HG02623 (cell line): ENCODE results near the gene ADAM30.

Source experiments
- ATAC-seq: cut with Tn5 transposase; IDR thresholded peaks from one replicate; pipeline ENCODE4 v1.9.1; 2021; ENCODE audit warnings: moderate library complexity; ENCODE audit not compliant: unreplicated experiment

ADAM30 gene

DNA sequence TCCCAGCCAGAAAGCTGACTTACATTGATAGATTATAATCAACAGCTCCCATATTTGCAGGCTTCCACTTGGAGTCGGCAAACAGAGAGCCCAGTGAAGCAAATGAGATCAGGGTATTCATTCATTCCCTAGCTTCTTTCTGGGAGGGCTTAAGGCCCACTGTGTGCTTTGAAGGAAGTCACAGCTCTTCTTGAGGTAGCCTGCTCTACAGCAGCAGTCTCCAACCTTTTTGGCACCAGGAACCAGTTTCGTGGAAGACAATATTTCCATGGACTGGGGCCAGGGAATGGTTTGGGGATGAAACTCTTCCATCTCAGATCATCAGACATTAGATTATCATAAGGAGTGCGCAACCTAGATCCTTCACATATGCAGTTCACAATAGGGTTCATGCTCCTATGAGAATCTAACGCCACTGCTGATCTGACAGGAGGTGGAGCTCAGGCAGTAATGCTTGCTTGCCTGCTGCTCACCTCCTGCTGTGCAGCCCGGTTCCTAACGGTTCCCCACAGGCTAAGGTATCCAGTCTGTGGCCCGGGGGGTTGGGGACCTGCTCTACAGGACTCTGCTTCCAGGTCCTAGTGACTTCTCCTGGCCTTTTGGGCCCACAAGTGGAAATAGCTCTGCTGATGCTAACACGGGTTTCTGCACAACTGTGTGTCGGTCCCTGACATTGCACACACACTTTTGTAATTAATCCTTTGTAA, 13.7 kb upstream of the ADAM30 start:
- no peak for ATAC-seq

DNA sequence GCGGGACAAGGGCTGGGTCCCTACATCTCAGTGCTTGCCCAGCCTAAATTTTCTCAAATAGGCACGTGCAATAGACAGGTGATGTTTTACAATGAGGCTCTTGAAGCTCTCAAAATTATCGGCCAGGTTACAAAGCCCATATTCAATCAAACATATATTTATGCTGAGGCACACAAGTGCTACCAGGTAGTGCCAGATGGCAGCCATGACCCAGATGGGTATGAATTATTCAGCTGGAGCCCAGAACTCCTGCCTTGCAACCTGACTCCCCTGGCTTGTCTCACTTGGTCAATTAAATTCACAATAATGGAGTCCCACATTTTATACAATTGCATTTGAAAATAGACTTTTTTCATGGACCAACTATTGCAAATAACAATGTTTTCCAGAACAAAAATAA, 12.3 kb upstream of the ADAM30 start:
- ATAC-seq: no peak

DNA sequence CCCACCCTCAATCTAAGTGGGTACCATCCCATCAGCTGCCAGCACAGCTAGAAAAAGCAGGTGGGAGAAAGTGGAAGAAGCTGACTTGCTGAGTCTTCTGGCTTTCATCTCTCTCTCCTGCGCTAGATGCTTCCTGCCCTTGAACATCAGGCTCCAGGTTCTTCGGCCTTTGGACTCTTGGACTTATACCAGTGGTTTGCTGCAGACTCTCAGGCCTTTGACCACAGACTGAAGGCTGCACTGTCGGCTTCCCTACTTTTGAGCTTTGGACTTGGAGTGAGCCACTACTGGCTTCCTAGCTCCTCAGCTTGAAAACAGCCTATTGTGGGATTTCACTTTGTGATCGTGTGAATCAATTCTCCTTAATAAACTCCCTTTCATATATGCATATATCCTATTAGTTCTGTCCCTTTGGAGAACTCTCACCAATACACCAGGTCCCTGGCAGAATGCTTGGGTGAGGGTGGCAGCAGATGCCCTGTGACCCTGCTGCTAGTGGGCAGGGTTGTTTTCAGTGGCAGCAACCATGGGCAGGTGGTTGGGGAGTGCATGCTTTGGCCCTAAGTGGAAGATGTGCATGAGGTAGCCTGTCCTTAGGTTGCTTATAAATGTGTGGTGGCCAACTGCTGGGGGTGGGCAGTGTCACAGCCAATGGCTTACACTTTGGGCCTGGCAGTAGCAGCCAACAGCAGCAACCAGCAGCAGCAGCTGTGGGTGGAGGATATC, 10.8 kb upstream of the ADAM30 start:
- ATAC-seq: no peak

DNA sequence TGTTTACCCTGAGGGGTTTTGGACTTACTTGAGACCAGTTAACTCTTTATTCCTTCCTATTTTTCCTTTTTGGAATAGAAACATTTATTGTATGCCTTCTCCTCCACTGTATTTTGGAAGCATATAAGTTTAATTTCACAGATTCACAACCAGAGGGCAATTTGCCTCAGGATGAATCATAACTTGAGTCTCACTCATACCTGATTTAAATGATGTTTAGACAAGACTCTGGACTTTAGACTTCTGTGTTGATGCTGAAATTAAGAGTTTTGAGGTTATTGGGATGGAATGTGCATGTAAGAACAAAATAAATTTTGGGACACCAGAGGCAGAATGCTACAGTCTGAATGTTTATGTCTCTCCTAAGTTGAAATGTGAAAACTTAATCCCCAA, 7.1 kb upstream of the ADAM30 start:
- ATAC-seq: no peak

DNA sequence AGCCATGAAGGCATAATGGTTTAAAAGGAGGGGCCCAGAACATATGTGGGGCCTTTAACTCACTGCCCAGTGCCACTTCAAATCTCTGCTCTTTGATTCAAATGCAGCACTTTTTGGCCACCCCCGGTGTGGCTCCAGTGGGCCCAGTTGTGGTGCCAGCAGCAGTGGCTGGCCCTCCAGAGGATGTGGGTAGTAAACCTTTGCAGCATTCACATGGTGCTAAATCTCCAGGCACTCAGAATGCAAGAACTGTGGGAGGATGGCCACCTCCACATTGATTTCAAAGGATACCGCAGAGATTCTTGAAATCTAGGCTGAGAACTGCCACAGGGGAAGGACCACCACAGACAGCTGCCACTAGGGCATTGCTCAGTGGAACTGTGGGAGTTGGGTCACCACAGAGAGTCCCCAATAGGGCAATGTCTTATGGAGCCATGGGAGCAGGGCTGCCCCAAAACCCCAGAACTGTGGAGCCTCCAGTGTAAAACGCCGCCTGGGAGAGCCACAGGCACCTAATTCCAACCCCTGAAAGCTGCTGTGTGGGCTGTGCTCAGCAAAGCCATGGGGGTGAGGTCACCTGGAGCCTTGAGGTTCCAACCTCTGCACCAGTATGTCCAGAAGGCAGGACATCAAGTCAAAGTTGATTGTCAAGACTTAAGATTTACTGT, 6.6 kb upstream of the ADAM30 start:
- no peak for ATAC-seq

DNA sequence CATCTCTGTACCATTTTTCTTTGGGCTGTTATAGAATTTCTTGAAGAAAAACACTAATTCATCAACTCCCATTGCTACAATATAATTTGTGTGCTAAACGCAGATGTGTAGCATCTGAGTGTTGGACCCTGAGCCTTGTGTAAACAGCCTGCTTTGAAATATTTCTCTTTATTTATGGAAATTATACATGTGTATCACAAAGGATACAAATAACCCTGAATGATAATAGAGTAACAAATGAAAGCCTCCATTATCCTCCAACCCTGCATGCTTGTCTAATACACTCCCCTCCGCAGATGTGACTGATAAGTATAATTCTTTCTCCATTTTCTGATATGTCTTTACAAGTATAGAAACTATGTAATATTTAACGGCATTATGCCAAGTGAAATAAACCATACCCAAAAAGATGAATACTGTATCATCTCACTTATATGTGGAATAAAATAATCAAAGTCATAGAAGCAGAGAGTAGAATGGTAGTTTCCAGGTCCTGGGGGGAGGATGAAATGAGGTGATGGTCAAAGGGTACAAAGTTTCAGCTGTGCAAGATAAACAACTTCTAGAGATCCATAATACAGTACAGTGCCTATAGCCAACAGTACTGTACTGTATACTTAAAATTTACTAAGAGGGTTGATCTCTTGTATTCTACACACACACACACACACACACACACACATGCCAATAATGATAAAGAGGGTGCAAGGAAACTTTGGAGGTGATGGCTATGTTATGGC, 2.8 kb upstream of the ADAM30 start:
- ATAC-seq: no peak

DNA sequence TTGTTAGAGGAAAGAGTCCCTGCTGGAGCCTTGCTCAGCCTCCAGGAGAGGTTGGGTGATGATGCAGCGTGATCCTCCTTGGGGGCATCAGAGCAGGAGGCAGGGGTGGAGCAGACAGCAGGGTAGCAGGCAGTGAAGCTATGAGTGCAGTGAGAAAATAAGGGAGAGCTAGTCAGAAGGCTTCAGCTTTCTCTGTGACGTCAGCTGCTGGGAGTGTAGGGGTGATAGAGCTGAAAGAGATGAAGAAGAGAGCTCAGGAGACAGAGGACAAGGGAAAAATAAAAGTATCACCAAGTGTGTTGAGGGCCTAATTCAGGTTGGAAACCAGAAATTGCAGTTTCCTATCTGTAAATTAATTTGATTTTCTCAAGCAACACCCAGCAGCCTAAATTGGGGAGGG, 2.2 kb upstream of the ADAM30 start:
- ATAC-seq: no peak

DNA sequence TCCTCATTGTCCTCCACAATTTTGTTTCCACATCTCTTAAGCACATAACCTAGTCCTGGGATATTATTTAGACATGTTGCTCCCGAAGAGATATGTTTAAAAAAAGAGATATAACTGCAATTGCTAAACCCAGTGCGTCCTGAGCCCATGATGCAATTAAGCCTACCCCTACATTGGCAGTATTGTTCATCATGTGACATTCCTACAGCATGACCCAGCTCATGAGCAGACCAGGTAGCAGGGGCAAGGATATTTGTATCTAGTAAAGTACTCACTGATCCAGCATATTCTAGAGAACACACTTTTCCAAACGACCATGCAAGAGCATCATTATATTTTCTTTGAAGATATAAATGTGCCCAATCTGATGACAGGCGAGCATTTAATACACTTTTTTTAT, 1.2 kb downstream of the ADAM30 start:
- ATAC-seq: no peak

DNA sequence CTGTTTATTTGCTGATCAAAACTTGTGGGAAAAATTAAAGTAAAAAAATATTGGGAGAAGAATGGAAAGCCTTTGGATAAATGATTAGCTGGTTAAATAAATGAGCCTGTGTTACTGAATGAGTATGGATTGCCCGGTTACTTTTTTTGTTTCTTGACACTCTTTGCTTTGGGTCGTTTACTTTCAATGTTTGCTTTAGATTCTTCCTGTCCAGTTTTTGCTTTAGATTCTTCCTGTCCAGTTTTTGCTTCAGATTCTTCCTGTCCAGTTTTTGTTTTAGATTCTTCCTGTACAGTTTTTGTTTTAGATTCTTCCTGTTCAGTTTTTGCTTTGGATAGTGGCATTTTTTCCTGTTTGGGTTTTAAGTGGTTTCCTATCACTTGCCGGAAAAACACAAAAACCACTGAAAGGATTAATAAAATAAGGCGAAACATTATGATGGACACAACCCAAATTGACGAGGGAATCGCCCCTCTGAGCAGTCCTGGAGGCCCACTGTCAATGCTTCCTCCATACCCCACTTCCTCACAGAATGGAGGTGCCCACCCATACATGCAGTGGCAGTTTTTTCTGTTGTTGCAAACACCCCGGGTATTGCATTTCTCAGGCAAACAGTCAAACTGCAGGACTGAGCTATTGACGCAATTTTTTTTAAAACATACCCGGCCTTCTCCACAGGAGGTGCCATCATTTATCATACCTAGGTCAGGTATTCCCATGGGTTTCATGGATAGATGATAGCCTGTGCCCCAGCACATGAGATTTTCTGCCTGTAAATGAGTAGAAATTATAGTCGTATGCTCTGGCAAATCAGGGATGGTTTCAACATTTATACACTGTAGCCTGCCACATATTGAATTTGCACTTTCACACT, 2.3 kb downstream of the ADAM30 start:
- no peak for ATAC-seq

DNA sequence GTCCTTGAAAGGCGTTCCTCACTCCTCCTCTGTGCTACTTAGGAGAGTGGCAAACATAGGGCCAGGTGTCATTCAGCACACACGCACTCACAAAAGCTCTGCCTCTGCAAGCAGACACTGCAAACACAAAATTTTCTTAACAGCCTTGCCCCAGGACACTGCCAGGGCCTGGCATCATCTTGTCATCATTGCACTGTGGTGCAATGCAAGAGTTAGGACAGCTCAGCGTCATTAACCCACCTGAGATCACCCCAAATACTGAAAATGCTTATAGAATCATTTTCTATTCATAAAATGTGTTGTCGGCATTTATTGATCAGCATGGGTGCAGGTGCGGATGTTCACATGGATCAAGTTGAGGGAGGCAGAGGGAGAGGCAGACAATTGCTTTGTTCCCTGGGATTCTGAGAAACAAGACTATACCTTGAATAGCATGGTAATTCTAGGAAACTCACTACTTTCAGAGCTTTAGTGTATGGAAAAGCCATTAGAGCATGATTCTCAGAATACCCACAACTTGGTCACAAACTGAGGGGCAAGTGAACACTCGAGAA, 3.0 kb downstream of the ADAM30 start:
- ATAC-seq: no peak

DNA sequence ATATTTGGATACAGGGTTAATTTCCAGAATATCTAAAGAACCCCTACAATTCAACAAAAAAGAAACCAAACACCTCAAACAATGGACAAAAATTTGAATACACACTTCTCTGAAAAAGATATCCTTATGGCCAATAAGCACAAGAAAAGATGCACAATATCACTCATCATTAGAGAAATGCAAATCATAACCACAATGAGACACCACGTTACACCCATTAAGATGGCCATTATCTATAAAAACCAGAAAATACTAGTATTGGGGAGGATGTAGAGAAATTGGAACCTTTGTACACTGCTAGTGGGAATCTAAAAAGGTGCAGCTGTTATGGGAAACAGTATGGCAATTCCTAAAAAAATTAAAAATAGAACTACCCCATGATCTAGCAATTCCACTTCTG, 4.9 kb downstream of the ADAM30 start:
- no peak for ATAC-seq

DNA sequence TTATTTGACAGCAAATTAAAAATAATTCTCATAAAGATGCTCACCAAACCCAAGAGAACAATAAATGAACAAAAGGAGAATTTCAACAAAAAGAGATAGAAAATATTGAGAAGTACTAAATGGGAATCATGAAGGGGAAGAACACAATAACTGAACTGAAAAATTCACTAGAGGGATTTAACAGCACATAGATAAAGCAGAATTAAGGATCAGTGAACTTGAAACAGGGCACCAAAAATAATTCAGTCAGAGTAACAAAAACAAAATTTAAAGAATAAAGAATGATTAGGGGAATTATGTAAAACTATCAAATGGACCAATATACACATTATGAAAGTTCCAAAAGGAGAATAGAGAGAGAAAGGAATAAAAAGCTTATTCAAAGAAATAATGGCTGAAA, 7.8 kb downstream of the ADAM30 start:
- ATAC-seq: no peak

DNA sequence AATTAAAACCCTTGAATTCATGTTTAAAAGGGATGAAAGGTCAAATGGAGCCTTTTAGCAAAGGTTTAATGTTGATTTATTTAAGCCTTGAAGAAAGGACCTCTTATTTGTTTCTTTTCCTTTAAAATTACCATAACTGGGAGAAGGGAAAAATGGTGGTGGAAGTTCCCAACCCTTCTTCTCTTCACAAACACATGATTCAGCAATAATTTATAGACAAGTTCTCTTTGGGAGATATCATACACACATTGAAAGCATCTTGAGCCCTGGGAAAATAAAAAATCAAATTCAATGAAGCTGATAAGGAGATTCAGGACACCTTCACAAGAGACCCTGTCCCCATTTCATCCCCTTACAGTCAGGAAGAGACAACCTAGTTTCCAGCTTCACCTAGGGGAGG, 8.9 kb downstream of the ADAM30 start:
- no peak for ATAC-seq

DNA sequence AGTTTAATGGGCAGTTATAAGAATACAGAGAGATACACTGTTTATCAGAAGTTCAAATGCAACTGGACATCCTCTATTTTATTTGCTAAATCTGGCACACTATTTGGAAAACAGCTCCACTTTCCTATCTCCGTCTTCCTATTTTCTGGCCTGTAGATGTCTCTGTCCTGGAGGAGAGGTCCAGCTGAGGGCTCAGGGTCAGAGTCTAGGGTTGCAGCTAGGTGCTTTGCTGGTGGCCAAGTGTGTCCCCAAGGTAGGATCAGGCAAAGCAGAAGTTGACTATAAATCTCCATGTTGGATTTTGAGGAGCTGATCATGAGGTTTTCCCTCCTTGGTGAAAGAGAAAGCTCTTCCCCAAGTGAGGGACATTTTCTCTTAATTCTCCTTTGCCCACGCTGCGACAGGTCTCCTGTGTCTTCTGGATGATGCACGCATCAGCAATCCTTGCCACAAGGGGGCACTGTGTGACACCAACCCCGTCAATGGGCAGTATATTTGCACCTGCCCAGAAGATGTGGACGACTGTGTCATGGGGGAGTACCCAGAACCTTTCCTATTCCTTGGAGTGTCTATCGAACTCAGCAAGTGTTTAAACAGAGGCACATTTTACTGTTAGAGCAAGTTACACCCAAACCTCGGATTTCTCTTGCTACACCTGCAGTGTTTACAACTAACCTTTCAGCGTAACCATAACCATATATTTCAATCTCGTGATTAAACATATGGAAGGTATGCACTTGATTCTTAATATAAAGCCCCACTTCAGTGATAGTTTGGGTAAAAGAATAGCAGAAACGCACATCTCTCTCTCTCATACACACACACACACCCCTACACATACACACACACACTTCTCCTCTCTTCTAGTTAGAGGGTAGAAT, 10.2 kb downstream of the ADAM30 start:
- ATAC-seq: no peak

DNA sequence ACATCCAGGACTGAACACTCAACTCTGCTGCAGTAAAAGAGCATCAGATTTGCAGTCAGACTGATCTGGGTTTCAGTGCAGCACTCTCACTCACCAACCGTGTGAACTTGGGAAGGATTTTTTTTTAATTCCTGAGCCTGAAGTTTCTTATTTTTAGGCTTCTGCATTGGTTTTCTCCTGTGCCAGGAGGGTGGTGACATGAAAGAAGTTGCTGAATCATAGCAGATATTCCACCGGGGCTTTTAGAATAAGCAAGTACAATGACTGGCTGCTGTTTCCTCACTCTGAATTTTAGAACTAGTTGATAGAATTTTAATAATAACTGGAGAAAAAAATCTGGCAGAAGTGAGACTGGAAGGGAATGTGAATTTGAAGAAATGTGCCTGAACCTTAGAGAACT, 11.6 kb downstream of the ADAM30 start:
- no peak for ATAC-seq

DNA sequence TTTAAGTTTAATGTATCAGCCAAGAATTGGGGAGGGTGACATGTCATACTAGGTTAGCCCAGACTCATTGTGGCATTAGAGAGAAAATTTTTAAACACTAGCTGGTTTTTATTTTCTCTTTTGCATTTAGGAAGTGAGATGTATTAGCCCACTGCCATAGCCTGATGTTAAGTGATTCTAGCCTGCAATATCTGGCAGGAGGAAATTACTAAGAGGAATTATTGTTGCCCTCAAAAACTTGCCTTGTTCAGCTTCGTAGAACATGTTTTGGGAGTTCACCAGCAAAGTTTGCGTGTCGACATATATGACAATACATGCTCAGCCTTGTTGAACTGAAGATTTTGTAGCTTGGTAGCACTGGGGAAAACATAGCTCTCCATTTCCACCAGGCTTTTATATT, 12.5 kb downstream of the ADAM30 start:
- ATAC-seq: no peak

DNA sequence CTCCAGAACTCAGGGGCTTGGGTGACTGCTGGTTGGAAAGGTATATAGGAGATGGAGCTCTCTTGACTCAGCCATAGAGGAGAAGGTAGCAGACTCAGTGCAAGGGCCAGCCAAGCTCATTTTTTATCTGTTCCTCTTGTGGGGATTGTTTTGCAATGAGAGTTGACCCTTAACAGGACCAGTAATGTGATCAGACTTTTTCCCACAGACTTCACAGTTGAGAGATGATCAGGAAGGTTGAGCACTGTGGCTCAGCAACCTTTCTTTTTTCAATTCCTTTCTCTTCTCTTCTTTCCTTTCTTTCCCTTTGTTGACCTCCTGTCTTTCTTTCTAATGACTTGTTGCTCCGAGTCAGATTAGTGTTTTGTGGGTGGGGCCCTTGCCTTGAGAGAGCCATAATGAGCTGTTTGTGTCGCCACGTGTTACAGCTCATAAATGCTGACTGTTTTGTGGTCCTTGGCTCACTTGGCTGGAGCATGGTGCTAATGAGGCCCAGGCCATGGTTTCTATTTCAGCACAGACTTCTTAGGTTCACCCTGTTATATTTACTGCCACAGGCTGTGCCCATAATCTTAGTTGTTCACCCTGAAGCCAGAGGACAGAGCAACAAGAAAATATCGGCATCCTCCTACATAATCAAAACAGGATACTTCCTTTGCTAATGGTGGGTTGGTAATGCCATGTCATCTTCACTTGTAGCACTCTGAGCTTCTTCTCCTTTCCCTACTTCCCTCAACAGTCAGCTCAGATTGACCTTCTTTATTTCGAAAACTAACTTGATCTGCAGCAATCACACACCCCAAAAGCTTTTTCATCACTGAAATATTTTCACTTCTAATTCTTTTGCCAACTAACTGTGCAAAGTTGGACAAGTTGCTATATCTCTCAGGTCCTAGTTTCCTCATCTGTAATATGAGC, 13.9 kb downstream of the ADAM30 start:
- no peak for ATAC-seq
